Tibial artery (tissue), 4 donors: ENCODE data around the gene JMJD6.
A peak's percentile ranks its signal among the peaks of the same experiment; 100 is the strongest.

Experiments
- DNase-seq, 2 donors: peaks; one replicate each; pipeline ENCODE4 v3.0.0-alpha.2; 2019
- H3K27ac ChIP-seq, 2 donors: fragments of 200-600 bp; sonication (generic) in 1 of 2; 1 replicate in 1 of 2; 2 replicates in 1 of 2; pipeline ENCODE4 v1.5.1; 2018 to 2019; ENCODE audit warnings: mild to moderate bottlenecking in 1 of 2
- H3K27me3 ChIP-seq, 2 donors: fragments of 200-600 bp; sonication (generic) in 1 of 2; one replicate each; pipeline versions ENCODE4 v1.5.1 to v1.6.0; 2016 to 2019
- H3K36me3 ChIP-seq, 3 donors: fragments of 200-600 bp; sonication (generic) in 2 of 3; one replicate each; pipeline ENCODE4 v1.5.1; 2016 to 2019; ENCODE audit warnings: mild to moderate bottlenecking in 2 of 3
- H3K4me1 ChIP-seq, 4 donors: fragments of 200-600 bp; sonication (generic) in 2 of 4; 1 replicate in 3 of 4; 2 replicates in 1 of 4; pipeline ENCODE4 v1.5.1; 2016 to 2019
- H3K4me3 ChIP-seq, 2 donors: fragments of 200-600 bp; sonication (generic) in 1 of 2; 1 replicate in 1 of 2; 2 replicates in 1 of 2; pipeline ENCODE4 v1.5.1; 2018 to 2019; ENCODE audit warnings: mild to moderate bottlenecking in 2 of 2
- H3K9me3 ChIP-seq, 3 donors: fragments of 200-600 bp; sonication (generic) in 1 of 3; one replicate each; pipeline ENCODE4 v1.5.1; 2016 to 2019
- intact Hi-C: fragments of 100-400 bp; cut with DNase I; formaldehyde crosslinking; loops from one replicate; pipeline ENCODE4 v1.15.0; 2023; ENCODE audit warnings: low total_unique reads
- TF ChIP-seq, protein P1 (sequence below), 2 experiments: fragments of 200-600 bp in 1 of 2; fragments of 450-650 bp in 1 of 2; IDR thresholded peaks; one replicate each; pipeline ENCODE4 v1.5.1; 2017 to 2019; ENCODE audit warnings: antibody characterized with exemption in 2 of 2, mild to moderate bottlenecking in 1 of 2, moderate library complexity in 1 of 2

JMJD6 gene

GRCh38 chr17:76726231-76726775 lies at the start of gene JMJD6:
Gene JMJD6 (minus strand): TSS chr17:76726606. CDS start chr17:76726475, 131 bp downstream.
- TF ChIP-seq, protein P1, sequence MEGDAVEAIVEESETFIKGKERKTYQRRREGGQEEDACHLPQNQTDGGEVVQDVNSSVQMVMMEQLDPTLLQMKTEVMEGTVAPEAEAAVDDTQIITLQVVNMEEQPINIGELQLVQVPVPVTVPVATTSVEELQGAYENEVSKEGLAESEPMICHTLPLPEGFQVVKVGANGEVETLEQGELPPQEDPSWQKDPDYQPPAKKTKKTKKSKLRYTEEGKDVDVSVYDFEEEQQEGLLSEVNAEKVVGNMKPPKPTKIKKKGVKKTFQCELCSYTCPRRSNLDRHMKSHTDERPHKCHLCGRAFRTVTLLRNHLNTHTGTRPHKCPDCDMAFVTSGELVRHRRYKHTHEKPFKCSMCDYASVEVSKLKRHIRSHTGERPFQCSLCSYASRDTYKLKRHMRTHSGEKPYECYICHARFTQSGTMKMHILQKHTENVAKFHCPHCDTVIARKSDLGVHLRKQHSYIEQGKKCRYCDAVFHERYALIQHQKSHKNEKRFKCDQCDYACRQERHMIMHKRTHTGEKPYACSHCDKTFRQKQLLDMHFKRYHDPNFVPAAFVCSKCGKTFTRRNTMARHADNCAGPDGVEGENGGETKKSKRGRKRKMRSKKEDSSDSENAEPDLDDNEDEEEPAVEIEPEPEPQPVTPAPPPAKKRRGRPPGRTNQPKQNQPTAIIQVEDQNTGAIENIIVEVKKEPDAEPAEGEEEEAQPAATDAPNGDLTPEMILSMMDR (IDR thresholded peaks at IDR 0.05): no peak
- Histone ChIP-seq H3K36me3 (peaks cover 40 to 48% (median 43%) of the 10 kb centered on the region in 3 donors), H3K4me3 (peak within 1 kb of the TSS; percentile 82 to 100), H3K9me3 (no peaks in the 10 kb centered on the region), H3K27me3 (no peaks in the 10 kb centered on the region), H3K4me1 (peaks cover 0 to 71% (median 45%) of the 10 kb centered on the region in 4 donors), H3K27ac (peak within 1 kb of the TSS; percentile 95 to 100)
- peak; percentile 96 to 99 for DNase-seq
- intact Hi-C loops: no loop called here

GRCh38 chr17:76775021-76775600 lies 48.7 kb upstream of the JMJD6 start:
- no peak overlapping the region for H3K27ac ChIP-seq
- H3K9me3 ChIP-seq: no peaks in the 10 kb centered on the region
- H3K4me3 ChIP-seq: no peak overlapping the region
- TF ChIP-seq, protein P1 (IDR thresholded peaks at IDR 0.05): no peak
- H3K27me3 ChIP-seq: no peaks in the 10 kb centered on the region
- H3K36me3 ChIP-seq: peaks cover 56 to 97% (median 58%) of the 10 kb centered on the region in 3 donors
- H3K4me1 ChIP-seq: no peaks in the 10 kb centered on the region
- intact Hi-C loops: no loop called here
- no peak for DNase-seq

DNA sequence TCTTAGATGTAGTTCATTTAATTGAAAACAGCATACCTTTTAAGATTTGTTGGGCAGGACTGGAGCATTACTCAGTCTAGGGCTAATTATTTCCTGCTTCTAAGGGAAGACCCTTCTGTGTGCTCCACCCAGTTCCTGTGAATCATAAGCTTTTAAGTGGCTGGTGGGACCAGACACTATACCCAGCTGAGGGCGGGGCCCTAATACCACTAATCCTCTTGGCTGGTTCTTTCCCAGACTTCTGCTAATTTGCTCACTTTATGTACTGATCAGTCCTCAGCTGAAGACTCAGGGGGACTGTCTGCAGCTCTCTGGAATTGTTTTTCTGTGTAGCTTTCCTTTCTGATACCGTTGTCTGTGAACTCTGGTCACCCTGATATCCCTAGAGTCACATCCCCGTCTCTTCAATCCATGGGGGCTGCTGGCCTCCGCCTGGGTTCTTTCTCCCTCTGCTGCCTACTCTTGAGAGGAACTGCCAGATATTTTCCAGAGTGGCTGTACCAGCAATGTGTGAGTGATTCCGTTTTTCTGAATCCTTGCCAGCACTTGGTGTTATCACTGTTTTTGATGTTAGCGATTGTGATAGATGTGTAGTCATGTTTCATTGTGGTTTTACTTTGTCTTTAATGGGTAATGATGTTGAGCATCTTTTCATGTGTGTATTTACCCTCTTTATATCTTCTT lies 46.6 kb upstream of the JMJD6 start:
- H3K9me3 ChIP-seq: no peaks in the 10 kb centered on the region
- H3K27me3 ChIP-seq: no peaks in the 10 kb centered on the region
- TF ChIP-seq, protein P1 (IDR thresholded peaks at IDR 0.05): no peak
- no peak overlapping the region for H3K4me3 ChIP-seq
- H3K27ac ChIP-seq: no peak overlapping the region
- no peak for DNase-seq
- no peaks in the 10 kb centered on the region for H3K4me1 ChIP-seq
- peaks cover 68 to 97% (median 69%) of the 10 kb centered on the region in 3 donors for H3K36me3 ChIP-seq
- intact Hi-C loops: no loop called here

- no peak for DNase-seq
- Histone ChIP-seq H3K4me1 (no peaks in the 10 kb centered on the region), H3K36me3 (peaks cover 31 to 58% (median 56%) of the 10 kb centered on the region in 3 donors), H3K27me3 (no peaks in the 10 kb centered on the region), H3K9me3 (no peaks in the 10 kb centered on the region), H3K27ac (no peak overlapping the region), H3K4me3 (no peak overlapping the region)
- TF ChIP-seq, protein P1 (IDR thresholded peaks at IDR 0.05): no peak
- intact Hi-C loops: no loop called here
Observed at GRCh38 chr17:76758570-76758969, 32.2 kb upstream of the JMJD6 start.

DNA sequence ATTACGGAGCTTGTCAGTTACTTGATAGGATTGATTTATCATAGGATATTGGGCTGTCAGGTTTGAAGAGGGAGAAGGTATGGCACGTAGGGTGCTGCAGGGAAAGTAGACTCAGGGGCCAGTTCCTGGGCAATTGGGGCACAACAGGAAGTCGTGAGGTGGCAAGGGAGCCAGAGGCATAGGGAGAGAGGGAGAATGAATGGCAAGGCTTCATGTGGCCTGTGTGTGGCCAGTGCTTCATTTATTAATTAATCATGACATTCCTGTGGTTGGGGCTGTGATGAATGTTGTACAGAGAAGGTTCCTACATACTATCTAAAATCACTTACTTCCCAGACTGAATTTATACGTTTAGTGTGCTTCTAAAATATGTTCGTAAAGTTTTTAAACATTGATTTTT lies 30.9 kb upstream of the JMJD6 start:
- Histone ChIP-seq H3K4me1 (no peaks in the 10 kb centered on the region), H3K27me3 (no peaks in the 10 kb centered on the region), H3K9me3 (no peaks in the 10 kb centered on the region), H3K27ac (no peak overlapping the region), H3K36me3 (peaks cover 31 to 63% (median 62%) of the 10 kb centered on the region in 3 donors), H3K4me3 (no peak overlapping the region)
- no peak for DNase-seq
- TF ChIP-seq, protein P1 (IDR thresholded peaks at IDR 0.05): no peak
- intact Hi-C loops: no loop called here
